Measurements from ENCODE around the gene TMEM223.
"Not testable (repeated sequence)": the region's sequence is repeated elsewhere in the genome, so short reads cannot be mapped to it uniquely, and the experiment has no call there.

The TMEM223 gene

DNA sequence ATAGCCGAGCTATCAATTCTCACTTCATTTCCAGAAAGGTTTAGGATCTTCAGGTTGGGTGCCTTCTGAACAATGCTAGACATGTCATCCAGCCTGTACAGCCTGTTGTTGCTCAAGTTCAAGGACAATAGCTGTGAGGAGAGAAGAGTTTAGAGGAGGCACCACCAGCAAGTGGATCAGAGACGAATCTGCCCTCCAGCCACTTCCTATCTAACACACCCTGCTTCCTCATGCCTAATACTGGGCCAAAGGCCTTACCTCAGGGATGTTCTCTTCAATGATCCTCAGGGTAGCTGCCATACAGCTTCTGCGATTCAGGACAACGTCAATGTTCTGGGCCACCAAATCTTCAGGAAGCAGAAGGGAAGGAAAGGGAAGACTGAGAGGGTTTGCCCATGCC lies 9.3 kb upstream of the TMEM223 start:
- no peak for DNase-seq (ENCODE audit: low read depth in 2 of 3, low spot score in 1 of 3)

DNA sequence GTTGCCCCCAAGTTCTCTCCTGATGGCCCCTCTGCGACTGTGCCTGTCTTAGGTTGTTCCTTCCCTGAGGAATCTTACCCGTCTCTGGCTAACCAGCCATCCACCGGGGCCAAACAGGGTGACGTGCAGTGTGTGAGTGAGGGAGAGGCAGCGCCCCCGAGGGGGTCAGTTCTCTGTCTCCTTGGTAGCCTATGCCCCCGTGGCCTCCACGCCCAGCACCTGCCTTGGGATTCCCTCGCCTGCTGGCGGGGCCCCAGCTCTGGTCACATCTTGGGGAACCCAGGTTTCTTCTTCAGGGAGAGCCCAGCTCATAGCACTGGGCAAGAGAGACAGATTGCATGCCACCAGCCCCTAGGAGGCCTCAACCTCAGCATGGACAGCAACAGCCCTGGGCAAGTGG lies 7.7 kb upstream of the TMEM223 start:
- no peak for DNase-seq (ENCODE audit: low read depth in 2 of 3, low spot score in 1 of 3)

DNA sequence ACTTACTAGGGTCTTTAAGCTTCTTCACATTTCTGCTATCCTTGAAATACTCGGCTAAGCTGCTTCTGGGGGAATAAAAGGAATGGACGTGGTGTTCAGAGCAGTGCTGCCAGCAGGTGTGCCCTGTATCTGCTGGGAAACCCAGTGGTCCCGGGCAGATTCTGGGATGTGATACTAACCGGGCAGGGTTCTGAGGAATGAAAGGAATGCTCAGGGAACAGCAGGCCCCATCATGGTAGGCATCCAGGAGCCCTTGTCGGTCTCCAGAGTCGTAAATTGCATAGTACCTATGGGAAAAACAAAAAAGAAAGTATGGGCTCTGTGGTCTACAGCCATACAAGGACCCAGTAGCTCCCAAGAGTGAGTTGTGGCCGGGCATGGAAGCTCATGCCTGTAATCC lies 4.5 kb upstream of the TMEM223 start:
- DNase-seq (ENCODE audit: low read depth in 2 of 3, low spot score in 1 of 3) = no peak

DNA sequence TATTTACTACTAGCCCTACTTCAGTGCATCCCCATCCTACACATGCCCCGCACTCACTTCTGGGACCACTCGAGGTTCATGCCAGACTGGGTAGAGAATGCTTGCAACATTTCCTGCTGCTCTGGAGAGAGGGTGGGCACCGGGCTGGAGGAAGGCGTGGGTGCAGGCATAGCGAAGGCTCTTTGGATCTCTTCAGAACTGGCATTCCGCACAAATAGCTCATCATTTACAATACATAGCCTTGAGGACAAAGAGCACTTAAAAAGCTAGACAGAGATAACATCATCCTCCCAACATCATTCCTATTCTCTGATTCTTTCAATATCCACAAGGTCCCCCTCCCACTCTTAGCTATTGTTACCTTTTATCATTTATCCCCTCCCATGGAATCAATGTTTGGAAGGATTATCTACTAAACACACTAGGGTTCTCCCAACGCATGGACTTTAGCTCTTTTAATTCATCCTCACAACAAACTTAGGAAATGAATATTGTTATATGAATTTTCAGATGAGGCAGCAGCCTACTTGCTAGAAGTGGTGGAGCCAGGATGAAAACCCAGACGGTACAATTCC lies 2.5 kb upstream of the TMEM223 start:
- DNase-seq (ENCODE audit: low read depth in 2 of 3, low spot score in 1 of 3) = no peak

DNA sequence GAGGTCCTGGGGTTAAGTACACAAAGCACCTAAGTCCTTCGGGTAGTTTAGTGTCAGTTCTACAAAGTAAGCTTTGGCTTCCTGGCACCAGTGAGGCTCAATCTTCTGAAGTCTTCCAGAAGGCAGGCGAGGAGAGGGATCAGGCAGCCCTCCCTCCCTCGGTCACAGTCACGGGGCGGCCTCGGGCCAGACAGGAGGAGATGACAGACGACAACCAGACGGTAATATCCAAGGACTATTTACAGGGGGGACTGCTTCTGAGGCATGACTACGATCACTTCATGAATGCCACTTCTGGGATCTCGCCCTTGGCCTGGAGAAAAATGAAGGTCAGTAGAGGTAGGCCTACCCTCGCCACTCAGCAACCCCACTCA lies 383 bp upstream of the TMEM223 start:
- DNase-seq (ENCODE audit: low read depth in 2 of 3, low spot score in 1 of 3) = no peak

DNA sequence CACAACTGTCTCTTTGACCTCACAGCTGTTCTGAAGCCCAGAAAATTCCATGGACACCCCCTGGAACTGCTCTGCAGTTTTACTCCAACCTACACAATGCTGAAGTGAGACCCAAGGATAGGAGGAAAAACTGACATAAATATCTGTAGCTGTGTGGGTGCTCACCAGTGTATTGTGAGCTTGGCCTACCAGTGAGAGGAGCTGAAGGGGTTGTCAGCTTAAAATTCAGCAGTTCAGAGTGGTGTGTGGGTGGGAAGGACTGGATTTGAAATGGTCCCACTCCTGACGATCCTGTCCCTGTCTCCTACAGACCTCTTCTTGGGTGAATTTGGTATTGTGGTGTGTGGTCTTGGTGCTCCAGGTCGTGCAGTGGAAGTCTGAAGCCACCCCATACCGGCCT lies 2.2 kb downstream of the TMEM223 start:
- no peak for DNase-seq (ENCODE audit: low read depth in 2 of 3, low spot score in 1 of 3)

DNA sequence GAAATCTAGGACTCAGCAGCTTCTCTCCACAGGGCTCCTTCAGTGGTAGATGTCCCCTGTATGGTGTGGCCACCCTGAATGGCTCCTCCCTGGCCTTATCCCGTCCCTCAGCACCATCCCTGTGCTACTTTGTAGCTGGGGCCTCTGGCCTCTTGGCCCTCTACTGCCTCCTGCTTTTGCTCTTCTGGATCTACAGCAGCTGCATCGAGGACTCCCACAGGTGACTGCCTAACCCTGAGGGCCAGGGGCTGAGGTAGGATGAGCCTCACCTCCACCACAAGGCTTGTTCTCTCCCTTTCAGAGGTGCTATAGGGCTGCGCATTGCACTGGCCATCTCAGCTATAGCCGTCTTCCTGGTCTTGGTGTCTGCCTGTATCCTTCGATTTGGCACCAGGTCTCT lies 2.8 kb downstream of the TMEM223 start:
- no peak for DNase-seq (ENCODE audit: low read depth in 2 of 3, low spot score in 1 of 3)

DNA sequence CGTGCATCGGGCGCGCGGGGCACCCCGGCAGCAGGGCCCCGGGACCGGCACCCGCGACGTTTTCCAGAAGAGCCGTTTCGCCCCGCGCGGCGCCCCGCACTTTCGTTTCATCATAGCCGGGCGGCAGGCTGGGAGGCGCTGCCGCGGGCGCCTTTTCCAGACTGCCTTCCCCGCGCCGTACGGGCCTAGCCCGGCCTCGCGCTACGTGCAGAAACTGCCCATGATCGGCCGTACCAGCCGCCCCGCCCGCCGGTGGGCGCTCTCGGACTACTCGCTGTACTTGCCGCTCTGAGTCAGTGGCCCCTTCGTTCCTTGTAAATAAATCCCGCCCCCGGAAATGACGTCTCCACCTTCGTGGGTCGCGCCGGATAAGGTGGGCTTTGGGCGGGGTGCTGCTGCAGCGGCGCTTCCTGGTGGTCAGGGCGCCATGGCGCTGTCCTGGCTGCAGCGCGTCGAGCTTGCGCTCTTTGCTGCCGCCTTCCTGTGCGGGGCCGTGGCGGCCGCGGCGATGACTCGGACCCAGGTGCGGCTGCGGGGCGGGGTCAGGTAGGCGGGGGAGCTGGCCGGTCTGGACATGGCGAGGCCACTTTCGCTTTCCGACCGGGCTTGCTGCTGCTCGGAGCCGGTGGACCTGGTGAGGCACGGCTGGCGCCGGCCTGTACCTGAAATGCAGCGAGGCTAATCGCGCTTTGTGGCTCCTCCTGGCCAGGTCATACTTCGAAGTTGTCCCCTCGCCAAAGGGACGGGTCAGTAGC lies 4.6 kb downstream of the TMEM223 start, which contains the start of gene TMEM179B:
Gene TMEM179B, plus strand, starts transcription at position 398 of the 755 bp plus-strand sequence. Its CDS starts 30 bp downstream, at position 428.
- DNase-seq (ENCODE audit: low read depth in 2 of 3, low spot score in 1 of 3) = peak; percentile 96 to 97 (median 97)

DNA sequence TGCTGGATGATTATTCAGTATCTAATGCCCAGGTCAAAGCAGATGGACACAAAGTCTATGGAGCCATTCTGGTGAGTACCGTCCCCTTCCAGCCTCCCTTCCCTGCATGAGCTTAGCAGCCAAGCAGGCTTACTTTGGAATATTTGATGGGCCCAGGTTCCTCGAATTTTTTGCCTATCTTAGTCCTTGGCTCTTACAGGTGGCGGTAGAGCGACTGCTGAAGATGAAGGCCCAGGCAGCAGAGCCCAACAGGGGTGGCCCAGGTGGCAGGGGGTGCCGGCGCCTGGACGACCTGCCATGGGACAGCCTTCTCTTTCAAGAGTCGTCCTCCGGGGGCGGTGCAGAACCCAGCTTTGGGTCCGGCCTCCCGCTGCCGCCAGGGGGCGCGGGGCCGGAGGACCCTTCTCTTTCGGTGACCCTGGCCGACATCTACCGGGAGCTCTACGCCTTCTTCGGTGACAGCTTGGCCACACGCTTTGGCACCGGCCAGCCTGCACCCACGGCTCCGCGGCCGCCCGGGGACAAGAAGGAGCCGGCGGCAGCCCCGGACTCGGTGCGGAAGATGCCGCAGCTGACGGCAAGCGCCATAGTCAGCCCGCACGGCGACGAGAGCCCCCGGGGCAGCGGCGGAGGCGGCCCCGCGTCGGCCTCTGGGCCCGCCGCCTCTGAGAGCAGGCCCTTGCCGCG lies 5.3 kb downstream of the TMEM223 start:
- peak; percentile 73 to 79 (median 77) for DNase-seq (ENCODE audit: low read depth in 2 of 3, low spot score in 1 of 3)

DNA sequence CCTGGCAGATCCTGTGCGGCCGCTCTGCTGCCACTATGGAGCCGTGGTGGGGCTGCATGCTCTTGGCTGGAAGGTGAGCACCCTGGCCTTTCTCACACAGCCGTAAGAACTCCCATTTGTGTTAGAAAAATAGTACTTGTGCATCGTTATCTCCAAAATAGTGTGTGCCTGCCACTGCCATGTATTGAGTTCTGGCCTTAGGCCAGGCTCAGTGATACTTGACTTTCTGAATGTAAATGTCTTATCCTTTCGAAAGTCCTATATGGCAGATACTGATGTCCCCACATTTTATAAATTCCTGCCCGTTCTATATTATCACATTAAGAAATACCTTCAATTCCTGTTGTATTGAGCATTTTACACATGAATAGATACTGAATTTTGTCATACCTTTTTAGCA lies 9.1 kb downstream of the TMEM223 start:
- no peak for DNase-seq (ENCODE audit: low read depth in 2 of 3, low spot score in 1 of 3)

DNA sequence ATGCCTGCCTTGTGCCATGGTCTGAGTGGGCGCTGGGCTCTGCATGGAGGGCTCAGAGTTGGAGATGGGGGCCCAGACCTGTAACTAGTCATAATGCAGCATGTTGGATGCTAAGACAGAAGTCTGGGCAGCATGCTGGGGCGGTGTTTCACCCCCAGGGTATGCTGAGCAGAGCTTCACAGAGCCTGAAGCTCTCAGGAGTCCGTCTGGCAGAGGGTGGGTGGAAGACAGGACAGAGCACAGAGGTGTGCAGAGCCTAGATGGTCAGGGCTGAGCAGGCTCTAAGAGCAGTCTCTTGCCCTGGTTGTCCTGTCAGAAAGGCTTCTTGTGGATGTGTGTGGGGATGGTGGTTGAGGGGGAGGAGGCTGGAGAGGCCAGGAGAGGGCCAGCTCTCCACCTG lies 13.4 kb downstream of the TMEM223 start:
- no peak for DNase-seq (ENCODE audit: low read depth in 2 of 3, low spot score in 1 of 3)

DNA sequence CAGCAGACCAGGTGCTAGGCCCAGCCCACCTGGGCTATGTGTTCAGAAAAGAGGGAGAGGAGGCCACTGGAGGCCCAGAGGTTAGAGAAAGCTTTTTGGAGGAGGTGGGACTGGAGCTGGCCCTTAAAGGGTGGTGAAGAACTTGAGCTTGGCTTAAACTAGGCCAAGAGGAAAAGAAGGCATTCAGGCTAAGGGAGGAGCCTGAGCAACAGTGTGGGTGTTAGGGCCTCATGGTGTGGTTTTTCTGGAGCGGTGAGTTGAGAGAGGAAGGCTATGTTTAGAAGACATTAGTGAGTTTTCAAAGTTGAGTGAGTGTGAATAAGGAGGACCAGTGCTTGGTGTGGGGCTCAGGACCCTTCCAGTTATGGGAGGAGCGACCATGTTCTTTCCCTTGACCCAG lies 14.4 kb downstream of the TMEM223 start:
- DNase-seq (ENCODE audit: low read depth in 2 of 3, low spot score in 1 of 3) = no peak

DNA sequence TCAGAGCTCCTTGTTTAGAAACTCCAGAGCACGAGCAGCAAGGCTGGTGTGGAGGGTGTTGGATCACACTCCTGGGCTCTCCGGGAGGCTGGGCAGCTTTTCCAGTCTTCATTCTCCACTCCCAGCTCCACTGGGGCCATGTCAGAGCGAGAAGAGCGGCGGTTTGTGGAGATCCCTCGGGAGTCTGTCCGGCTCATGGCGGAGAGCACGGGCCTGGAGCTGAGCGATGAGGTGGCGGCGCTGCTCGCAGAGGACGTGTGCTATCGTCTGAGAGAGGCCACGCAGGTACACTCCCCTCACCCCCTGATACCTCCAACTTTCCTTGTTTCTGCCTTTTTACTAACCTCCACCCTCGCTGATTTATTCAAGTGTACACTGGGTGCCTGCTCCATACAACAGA lies 16.2 kb downstream of the TMEM223 start:
- no peak for DNase-seq (ENCODE audit: low read depth in 2 of 3, low spot score in 1 of 3)

DNA sequence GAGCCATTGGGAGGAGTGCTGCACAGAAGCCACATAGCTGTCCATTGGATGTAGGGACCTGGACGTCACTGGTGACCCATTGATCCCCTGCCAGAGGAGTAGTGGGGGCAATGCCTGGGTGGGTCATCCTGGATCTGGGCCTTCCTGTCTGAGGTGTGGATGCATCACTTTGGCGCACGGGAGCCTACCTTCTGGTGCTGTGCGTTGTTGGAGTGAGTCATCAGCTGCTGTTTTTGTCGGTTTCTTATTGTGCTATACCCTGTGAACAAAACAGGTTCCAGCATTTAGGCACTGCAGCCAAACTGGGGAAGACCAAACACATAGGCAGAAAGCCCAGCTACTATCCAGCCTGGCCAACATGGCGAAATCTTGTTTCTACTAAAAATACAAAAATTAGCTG lies 17.4 kb downstream of the TMEM223 start:
- no peak for DNase-seq (ENCODE audit: low read depth in 2 of 3, low spot score in 1 of 3)

DNA sequence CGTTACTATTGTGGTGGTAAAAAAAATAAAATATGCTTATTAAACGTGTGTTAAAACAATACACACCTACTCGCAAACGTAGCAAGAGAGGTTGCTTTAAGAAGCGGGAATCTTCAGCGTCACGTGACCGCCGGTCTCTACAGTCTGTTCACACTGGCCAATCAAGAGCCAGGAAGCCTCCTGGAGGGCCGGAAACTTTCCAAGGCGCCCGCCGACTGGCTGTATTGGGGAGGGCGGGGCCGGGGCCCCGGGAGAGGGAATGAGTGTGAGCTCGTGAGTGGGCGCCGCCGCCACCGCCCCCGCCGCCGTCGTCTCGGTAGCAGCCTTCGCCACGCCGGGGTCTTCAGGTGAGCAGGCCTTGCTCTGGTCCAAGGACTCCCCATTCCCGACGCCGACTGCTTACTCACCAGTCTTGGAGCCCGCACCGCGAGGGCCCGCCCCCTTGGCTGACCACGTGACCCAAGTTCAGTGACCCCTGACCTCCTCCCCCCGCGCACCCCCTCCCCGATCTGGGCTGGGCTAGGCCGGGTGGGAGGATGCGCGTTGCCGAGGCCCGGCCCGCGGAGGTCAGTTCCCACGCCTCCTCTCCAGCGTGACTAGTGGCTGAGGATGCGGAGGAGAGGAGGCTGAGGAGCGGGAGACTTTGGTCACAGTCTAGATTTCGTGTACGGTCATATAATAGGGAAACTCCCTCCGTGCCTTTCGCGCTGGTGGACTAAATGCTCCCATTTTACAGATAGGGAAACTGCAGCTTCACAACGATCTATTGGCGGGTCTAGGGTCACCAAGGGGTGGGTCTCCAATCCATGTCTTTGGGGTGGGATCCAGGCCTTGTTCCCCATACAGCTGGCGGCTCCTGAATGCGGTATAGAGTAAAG lies 20.4 kb downstream of the TMEM223 start, which contains the start of gene TAF6L:
Gene TAF6L, plus strand, starts transcription at position 253 of the 878 bp plus-strand sequence. CDS start 4,388 bp downstream, outside the sequence.
- DNase-seq (ENCODE audit: low read depth in 2 of 3, low spot score in 1 of 3) = peak; percentile 94 to 97 (median 96)

DNA sequence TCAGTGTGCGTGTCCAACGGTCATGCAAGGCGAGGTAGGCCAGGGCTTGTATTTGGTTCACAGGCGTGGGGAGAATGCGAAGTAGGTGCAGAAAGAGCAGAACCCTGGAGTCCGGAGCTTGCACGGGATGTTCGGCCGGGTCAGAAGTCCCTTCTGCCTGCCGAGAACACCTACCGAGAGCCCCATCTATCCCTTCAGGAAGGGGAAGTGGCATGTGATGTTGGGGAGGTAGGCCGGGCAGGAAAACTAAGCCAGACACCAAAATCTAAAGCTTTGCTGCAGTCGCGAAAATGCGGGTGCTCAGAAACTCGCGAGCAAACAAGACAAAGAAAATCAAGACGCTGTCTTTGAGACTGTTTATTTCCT lies 21.0 kb downstream of the TMEM223 start:
- no peak for DNase-seq (ENCODE audit: low read depth in 2 of 3, low spot score in 1 of 3)

DNA sequence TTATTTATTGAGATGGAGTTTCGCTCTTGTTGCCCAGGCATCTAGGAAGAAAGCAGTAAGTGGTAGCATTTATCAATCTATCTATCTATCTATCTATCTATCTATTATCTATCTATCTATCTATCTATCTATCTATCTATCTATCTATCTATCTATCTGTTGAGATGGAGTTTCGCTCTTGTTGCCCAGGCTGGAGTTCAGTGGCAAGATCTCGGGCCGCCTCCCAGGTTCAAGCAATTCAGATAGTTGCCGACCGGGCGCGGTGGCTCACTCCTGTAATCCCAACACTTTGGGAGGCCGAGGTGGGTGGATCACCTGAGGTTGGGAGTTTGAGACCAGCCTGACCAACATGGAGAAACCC lies 31.0 kb downstream of the TMEM223 start:
- DNase-seq (ENCODE audit: low read depth in 2 of 3, low spot score in 1 of 3) = not testable (repeated sequence)

DNA sequence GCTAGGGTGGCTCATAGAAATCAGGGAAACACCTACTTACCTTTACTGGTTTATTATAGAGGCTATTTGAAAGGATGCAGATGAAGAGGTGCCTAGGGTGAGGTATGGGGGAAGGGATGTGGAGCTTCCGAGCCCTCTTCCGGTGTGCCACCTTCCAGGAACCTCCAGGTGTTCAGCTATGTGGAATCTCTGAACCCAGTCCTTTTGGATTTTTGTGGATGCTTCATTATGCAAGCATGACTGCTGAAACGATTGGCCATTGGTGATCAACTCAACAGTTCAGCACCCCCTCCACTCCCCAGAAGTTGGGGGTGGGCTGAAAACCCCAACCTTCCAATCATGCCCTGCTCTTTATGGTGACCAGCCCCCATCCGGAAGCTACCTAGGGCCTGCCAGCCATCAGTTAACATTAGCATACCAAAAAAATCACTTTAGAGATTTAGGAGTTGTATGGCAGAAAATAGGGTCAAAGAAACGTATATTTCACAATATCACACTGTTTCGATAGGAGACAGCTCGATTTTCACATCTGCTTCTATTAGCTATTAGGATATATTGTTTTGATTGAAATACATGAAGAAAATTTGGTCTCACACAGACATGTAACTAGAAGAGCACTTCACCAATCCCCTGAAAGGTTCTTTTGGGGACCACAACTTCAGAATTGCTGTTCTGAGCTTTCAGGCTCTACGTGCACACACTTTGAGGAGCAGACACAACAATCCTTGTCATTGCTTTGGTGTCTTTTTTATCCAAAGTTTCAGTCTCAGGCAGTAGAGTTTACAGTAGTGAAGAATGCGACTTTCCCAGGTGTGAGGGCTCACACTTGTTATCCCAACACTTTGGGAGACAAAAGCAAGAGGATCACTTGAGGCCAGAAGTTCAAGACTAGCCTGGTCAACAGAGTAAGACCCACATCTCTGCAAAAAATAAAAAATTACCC lies 33.7 kb downstream of the TMEM223 start:
- DNase-seq (ENCODE audit: low read depth in 2 of 3, low spot score in 1 of 3) = no peak

DNA sequence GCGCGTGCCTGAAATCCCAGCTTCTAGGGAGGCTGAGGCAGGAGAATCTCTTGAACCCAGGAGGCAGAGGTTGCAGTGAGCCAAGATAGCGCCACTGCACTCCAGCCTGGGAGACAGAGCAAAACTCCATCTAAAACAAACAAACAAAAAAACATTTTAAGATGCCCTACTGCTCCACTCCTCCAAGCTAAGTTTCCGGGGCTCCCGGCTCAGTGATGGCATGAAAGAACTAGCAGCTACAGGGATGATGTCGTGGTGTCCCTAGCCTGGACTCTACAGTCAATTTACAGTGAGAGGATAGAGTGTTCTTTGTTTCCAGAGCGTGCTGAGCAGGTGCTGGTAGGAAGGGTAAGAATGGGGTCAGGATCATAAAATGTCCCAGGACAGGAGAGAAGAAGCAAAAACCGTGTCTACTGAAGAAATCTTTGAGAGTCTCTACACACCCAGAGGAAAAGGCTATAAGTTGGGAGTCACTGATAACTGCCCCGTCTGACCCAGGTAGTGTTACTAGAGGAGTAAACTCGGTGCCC lies 36.7 kb downstream of the TMEM223 start:
- no peak for DNase-seq (ENCODE audit: low read depth in 2 of 3, low spot score in 1 of 3)

Measured in stimulated activated CD4-positive, alpha-beta T cell treated with anti-CD3 and anti-CD28 coated beads, Interleukin-12 subunit alpha, Interleukin-12 subunit beta, amount 100 ng/mL, for 48 hours (primary cell).